Suprapubic skin (tissue), 4 donors: ENCODE data around the gene INSR.

Experiments used
- EP300 ChIP-seq: sonication (generic); formaldehyde crosslinking; IDR thresholded peaks from one replicate; pipeline ENCODE4 v1.6.1; 2017; ENCODE audit warnings: antibody characterized with exemption
- POLR2AphosphoS5 ChIP-seq, 3 donors: sonication (generic); formaldehyde crosslinking; IDR thresholded peaks; one replicate each; pipeline ENCODE4 v1.6.1; 2017; ENCODE audit warnings: antibody characterized with exemption in 3 of 3
- TF ChIP-seq, protein P1 (sequence below), 2 donors: fragments of 200-600 bp in 1 of 2; fragments of 450-650 bp in 1 of 2; sonication (generic) in 1 of 2; IDR thresholded peaks; one replicate each; pipeline ENCODE4 v1.5.1; 2016 to 2019; ENCODE audit warnings: antibody characterized with exemption in 2 of 2, mild to moderate bottlenecking in 1 of 2, moderate library complexity in 1 of 2

DNA sequence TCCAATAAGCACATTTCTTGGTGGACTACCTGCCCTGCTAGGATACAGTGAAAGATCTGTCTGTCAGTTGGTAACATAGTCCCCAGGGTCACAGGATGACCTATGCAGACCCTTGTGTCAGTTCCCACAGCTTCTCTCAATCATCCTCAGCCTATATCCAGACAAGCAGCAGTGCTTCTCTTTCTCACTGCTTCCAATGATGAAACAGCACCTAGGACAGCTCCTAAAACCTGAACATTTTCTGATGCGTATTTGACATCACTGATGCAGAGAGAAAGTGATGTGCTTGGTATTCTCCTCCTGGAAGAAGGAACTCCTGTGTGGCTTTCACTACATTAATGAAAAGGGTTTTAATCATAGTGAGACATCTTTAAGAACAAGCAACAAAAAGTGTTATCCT lies 181.0 kb downstream of the INSR start:
- TF ChIP-seq, protein P1, sequence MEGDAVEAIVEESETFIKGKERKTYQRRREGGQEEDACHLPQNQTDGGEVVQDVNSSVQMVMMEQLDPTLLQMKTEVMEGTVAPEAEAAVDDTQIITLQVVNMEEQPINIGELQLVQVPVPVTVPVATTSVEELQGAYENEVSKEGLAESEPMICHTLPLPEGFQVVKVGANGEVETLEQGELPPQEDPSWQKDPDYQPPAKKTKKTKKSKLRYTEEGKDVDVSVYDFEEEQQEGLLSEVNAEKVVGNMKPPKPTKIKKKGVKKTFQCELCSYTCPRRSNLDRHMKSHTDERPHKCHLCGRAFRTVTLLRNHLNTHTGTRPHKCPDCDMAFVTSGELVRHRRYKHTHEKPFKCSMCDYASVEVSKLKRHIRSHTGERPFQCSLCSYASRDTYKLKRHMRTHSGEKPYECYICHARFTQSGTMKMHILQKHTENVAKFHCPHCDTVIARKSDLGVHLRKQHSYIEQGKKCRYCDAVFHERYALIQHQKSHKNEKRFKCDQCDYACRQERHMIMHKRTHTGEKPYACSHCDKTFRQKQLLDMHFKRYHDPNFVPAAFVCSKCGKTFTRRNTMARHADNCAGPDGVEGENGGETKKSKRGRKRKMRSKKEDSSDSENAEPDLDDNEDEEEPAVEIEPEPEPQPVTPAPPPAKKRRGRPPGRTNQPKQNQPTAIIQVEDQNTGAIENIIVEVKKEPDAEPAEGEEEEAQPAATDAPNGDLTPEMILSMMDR (IDR thresholded peaks at IDR 0.05), result no peak
- TF ChIP-seq EP300 (no peak), POLR2AphosphoS5 (IDR thresholded peaks at IDR 0.05) (no peak)
